HG03575 (cell line): ENCODE data around the gene FAM227A.
A peak's percentile ranks its signal among the peaks of the same experiment; 100 is the strongest.

Experiments used
- ATAC-seq: cut with Tn5 transposase; IDR thresholded peaks from one replicate; pipeline ENCODE4 v1.9.1; 2021; ENCODE audit not compliant: unreplicated experiment, insufficient number of reproducible peaks, low FRiP score; ENCODE audit errors: extremely low read depth

Gene FAM227A

DNA sequence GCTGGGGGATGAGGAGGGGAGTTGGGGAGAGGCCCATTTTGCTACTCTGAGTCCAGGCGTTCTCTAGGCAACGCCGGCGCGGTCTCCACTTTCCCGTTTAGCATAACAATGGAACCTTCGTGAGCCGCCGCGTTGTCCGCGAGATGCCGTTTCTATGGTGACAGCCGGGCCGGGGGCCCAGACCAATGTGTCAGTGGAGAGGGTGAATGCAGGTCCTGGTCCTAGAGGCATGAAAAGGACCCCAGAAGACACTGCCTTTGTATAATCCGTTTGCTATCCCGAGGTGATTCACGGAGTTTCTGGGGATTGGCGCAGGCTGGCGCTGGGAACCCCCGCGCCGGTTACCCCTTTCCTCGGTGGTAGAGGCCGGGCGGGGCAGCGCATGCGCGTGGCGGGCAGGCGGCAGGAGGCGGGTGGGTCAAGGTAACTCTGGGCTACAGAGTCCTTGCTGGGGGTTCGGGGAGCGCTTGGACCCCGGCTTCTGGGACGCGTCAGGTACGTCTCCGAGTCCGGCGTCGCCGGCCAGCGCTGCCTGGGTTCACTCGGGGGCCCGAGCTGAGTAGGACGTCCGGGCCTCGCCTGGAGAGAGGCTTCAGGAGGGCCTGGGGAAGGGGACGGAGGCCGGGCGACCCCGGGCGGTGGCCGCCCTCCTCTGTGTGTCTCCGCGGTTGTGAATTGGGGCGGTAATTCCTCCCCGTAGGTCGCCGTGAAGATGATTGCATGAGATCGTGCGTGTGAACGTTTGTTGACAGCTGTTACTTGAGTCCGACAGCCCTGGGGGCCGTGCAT, at the start of gene FAM227A, which contains the start of gene CBY1:
Gene FAM227A (minus strand): TSS at position 137 of the 789 bp plus-strand sequence. CDS start 6,224 bp downstream, outside the sequence.
Gene CBY1 (plus strand): TSS at position 383 of the 789 bp plus-strand sequence. CDS start 11,417 bp downstream, outside the sequence.
- no peak for ATAC-seq

- ATAC-seq = peak; percentile 53
Observed at GRCh38 chr22:38705235-38706100, 49.3 kb upstream of the FAM227A start, which contains the start of gene GTPBP1. Gene GTPBP1 (plus strand): TSS chr22:38705944. CDS start chr22:38705956, 12 bp downstream.

DNA sequence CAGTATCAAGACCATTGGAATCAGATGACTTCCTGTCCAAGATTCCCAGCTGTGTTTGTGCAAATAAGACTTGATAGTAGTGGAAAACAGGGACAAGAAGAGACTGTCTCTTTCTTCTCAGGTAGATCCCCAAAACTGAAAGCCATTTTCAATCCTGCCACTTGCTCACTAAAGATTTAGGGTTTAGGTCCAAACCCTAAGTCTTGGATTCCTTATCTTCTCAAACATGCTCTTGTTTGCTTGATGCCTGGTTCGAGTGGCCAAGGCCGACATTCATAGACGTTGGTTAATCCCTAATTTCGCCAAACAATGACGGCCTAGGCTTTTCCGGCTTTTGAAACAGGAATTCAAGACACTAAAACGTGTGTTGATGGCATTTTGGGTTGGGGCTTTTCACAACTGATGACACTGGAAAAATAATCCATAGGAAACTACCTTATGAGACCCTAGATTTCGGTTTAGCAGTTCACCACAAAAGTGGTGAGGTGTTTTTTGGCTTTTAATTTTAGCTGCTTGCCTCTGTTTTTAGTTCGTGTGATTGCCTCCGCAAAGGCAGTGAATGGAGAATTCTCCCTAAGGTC, 48.6 kb upstream of the FAM227A start:
- no peak for ATAC-seq

DNA sequence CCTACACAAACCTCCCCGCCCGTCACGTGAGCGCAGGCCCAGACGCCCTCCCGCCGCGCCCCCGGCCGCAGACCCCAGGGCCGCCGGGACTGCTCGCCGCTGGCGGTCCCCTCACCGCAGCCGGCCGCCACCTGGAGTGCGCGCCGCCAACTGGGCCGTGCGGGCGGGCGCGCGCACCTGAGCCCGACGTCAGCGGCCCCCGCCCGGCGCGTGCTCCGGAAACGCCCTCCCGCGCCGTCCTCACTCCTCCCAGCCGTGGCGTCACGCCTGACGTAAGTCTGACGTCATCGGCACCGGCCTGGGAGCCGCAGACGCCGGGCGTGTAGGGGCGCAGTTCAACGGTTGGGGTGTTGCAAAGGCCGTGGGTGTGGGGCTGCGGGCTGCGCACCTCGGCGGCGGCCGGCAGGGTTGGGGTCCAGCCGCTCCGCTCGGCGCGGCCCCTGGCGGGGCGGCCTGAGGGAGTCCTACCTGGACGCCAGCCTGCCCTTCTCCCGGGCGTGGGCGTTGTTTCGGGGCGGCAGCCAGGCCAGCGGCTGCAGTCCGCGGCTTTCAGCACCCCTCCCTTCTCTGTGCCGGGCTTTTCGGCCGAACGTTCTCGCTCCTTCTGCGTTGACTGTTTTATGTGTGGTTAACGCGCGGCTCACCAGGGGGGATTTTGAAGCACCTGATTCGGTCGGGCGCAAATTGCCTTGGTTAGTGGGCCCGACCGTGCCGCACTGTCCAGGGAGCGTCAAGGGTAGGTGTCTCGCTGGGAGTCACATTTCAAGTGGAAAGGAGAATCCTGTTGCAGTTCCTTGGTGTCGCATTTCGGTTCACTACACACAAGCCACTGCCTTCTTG, 44.8 kb upstream of the FAM227A start, which contains the start of gene JOSD1:
Gene JOSD1 (minus strand): TSS at position 155 of the 840 bp plus-strand sequence. CDS start 956 bp downstream, outside the sequence.
- no peak for ATAC-seq

DNA sequence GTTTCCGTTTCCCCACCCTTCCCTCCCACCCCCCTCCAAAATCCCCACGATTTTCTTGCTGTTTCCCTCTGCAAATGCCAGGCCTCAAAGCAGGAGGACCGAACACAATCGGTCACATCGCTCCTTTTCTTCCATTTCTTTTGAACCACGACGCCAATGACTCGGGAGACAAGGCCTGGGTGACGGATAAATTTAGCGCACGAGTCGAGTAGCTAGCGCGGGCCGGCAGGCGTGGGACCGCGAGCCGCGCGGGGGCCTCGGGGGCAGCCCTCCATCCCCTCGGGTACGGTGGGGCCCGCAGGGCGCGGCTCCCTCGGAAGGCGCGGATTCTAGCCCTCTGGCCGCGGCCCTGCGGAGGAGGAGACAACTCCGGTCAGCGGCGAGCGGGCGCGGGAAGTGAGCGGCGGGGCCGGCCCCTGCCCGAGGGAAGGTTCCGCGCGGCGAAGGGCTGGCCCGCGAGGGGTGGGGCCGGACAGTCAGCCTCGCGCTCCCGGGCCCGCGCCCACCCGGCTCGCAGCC, 44.1 kb upstream of the FAM227A start:
- ATAC-seq = no peak

GRCh38 chr22:38699784-38700183, 43.6 kb upstream of the FAM227A start:
- no peak for ATAC-seq

DNA sequence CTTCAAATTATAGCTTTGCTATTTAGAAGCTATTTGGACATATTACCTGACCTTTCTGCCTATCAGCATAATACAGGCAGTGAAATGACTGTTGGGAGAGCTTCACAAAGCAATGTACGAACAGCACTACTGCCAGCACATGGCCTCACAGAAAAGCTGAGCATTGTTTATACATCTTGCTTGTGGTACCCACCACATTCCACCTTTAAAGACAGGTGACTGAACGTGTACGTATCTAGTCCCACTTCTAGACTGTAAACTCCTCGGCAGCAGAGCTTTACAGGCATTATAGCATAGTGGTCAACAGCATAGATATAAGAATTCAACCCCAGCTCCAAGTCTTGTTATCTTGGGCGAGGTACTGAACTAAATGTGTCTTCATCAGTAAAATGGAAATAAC, 43.0 kb upstream of the FAM227A start:
- no peak for ATAC-seq

- no peak for ATAC-seq
Observed at GRCh38 chr22:38698407-38699094, 42.4 kb upstream of the FAM227A start.

- ATAC-seq = no peak
Observed at GRCh38 chr22:38697425-38698089, 41.4 kb upstream of the FAM227A start.

DNA sequence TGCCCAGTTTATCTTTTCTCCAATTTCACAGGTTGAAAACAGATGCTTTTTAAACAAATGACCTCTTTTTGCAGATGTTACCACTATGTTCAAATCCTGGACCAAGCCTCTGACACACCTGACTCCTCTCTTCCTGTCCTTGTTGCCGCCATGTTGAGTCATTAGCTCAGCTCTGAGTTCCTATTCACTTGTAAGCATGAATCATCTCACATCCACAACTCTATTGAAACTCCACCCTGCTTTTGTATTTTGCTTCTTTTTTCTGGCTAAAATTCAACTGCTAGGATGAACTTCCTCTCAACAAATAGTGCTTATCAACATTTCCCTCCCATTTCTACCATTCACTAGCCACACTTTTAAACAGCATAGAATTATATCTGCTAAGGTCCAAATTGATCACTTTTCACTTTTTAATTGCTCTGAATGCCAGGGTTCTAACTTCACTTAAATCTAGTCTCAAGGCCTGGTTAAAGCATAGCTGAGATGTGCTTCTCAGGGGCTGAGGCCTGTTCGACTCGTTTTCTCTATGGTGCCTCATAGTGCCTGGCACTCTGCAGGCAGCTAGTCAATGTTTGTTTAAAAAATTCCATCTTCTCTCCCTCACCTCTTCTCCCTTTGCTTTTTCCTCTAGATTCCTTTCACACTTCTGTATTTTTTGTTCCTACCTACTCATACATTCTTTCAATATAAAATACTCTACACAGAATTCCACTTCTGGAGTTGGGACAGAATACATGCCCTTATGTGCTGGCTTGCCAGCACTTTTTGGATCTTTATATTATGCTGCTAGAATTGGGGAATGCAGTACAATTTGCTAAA, 40.6 kb upstream of the FAM227A start:
- ATAC-seq = no peak

DNA sequence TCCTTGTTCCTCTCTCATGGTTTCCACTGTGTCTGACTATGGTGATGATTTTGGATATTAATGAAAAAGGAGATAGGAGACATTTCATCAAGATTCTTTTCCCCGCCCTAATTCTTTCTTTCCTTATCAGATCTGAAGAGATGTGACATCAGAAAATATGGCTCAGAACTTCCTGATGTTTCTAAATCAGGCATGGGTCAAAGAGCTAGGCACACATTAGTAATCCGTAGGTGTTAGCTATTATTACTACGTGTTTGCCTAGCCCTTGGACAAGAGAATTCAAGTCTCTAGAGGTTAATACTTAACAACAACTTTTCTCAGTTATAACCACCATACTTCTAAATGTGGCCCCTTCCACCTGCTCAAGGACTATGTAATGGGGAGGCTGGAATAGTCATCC, 38.7 kb upstream of the FAM227A start:
- no peak for ATAC-seq

DNA sequence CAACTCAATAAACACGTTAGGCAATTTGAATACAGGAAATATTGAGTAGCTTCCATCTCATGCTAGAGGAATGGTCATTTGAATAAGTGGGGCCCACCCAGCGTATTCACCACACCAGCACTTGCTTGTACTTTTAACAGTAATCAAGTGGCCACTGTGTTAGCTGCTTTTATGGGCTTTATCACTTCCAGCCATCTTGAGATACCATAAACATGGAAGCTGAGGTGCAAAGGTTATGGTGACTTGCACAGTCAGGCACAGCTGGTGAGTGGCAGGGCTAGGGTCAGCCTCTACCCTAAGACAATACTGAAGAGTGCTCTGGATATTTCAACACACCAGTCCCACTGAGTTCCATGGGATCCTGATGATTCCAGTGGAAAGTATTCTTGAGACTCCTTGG, 37.9 kb upstream of the FAM227A start:
- ATAC-seq = no peak

DNA sequence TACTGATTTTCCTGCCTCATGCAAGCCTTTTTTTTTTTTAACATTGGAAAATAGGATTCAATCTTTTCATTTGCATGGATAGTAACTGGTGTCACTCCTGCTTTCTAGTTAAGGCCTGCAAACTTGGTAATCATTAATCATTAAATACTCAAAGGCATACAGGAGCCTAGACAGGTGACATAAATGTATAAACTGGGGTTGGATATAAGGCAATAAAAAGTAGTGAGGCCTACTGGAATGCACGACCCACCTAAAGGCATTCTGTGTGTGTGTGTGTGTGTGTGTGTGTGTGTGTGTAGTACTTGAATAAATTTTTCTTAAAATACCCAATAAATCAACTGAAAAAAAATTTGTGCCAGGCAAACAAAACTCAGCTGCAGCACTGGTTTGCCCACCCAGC, 33.5 kb upstream of the FAM227A start:
- ATAC-seq = no peak

DNA sequence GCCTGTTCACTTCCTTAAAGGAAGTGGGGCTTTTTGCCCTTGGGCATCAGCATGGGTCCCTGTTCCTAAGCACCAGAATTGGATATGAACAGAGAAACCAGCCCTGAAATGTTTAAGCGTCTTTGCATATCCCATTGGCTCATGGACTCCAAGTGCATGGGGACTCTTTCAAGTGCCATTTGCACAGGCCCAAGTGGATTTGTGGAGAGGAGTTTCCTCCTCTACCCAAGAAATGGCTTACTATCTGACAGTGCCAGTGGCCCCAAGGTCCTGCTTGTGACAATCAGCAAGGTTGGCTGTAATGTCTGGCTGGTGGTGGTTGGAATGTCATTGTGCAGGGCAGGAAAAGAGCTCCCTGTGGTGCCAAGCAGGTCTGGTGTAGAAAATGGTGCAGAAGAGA, 29.6 kb upstream of the FAM227A start:
- ATAC-seq = no peak

DNA sequence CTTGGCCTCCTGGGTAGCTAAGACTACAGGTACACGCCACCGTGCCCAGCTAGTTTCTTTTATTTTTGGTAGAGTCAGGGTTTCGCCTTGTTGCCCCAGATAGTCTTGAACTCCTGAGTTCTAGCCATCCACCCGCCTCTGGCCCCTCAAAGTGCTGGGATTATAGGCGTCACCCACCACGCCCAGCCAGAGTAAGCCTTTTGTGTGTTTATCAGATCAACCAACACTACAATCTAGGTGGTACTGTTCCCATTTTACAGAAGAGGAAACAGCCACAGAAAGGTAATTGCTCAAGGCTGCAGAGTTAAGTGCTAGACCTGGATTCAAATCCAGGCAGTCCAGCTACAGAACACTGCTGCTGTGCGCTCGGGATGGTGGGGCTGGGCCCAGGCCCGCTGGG, 28.7 kb upstream of the FAM227A start:
- ATAC-seq = no peak

DNA sequence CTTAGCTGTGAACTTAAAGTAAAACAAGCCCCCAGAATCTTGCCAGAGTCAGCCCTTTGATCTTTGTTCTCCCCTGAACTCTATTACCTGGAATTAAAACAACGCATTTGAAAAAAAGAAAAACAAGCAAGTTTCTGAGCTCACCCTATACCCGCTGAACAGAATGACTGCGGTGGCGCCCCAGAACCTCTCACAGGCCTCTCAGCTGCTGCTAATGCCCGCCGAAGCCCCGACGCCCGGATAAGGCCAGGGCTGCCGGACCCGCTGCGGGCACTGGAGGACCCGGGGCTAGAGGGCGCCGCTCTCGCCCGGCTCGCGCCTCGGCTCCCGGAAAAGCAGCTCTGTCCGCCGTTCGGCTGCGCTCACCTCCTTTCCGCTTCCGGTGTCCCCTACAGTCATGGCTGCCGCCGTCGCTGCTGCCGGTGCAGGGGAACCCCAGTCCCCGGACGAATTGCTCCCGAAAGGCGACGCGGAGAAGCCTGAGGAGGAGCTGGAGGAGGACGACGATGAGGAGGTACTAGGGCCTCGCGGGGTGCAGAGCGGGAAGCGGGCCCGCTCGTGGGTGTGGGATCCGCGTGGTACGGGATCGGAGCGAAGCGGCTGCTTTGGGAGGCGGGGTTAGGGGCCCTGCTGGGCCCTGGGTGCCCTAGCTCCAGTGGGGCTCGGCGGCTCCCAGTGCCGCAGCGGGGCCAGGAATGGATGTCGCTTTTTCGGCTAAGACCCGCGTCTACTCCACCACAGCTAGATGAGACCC, 25.6 kb upstream of the FAM227A start, which contains the start of gene TOMM22:
Gene TOMM22 (plus strand): TSS at position 376 of the 754 bp plus-strand sequence. CDS start 22 bp downstream, at position 398.
- ATAC-seq = no peak
